ENCODE data around the gene ATP8B3.

The ATP8B3 gene

DNA sequence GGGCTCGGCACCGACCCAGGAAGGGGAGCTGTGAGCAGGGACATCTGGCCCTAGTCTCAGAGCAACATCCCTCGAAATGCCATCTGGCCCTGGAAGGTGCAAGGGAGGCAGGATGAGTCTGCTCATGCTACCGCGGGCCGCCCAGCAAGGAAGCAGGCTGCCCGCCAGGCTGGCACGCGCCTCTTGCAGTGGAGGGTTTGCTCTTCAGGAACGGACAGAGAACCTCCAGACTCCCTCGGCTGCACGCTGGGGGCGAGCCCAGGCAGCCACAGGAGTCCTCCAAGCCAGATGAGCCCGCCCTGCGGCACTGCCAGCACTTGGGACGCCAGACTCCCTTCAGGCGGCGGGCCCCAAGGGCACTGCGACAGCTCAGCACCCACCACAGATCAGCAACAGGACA lies 10.1 kb upstream of the ATP8B3 start:
- no peak for DNase-seq (ENCODE audit: low read depth)

DNA sequence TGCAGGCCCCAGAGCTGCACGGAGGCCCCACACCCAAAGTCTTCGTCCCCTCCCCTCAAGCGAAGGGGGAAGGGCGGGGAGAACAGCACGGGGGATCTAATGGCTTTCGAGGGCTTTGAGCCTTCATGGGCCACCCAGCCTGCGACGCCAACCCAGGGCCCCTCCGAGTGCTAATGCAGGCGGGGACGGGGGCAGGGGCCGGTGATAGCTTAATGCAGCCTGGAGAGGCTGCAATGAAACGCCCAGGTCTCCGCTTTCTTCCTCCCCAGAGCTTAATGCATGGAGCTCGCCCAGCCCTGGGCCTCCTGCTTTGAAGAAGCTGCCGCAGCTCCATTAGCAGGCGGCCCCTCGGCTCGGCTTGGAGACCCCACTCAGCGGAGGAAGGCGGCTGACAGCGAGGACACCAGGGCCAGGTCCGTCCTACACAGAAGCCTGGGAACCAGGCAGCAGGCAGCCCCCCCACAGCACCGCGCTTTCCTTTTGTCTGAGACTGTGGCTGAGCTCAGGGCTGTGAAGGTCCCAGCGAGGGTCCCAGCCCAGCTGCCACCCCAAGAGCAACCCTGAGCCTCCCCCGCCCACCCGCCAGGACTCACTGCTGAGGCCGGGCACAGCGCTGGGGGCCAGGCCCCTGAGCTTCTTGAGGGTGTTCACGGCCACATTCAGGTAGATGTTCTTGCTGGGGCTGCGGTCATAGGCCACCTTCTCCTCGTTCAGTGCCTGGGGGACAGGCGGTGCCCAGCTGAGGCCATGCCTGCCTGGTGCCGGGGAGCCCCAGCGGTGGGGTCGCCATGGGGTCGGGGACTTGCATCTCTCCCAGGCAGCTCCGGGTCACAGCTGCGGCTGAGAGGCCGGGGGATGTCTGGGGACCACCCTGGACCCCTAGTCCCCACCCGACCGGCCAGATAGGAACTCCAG lies 7.5 kb upstream of the ATP8B3 start:
- no peak overlapping the region for H3K4me3 ChIP-seq (ENCODE audit: low read depth, low read length)
- DNase-seq (ENCODE audit: low read depth): no peak

More for the DNA sequence above, 10.1 kb upstream of the ATP8B3 start:
- no peak overlapping the region for H3K4me3 ChIP-seq (ENCODE audit: low read depth, low read length)

DNA sequence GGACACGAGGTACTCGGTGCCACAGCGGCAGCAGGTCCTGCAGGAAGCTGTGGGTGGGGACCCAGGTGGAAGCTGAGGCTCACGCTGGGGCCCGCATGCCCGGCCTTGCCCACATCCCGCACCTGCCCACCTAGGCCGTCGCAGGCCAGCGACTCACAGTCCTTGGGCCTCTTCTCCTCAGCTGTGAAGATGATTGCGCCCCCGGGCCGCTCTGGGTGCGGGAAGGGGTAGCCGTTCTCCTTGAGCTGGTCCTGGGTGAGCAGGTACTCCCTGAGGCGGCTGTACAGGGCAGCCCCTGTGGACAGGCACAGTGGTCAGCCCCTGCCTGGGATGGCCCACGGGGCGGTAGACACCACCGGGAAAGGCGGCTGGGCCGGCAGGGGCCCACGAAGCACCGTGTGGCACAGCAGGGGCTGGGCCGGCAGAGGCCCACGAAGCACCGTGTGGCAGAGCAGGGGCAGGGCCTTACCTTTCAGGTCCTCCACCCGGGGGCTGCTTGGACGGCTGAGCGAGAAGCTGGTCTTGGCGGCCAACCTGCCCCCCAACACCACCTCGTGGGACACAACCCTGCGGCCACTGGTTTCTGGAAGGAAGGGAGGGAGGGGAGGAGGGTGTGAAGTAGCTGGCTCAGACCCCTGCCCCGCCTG lies 6.6 kb upstream of the ATP8B3 start:
- DNase-seq (ENCODE audit: low read depth): no peak
- H3K4me3 ChIP-seq (ENCODE audit: low read depth, low read length): no peak overlapping the region

DNA sequence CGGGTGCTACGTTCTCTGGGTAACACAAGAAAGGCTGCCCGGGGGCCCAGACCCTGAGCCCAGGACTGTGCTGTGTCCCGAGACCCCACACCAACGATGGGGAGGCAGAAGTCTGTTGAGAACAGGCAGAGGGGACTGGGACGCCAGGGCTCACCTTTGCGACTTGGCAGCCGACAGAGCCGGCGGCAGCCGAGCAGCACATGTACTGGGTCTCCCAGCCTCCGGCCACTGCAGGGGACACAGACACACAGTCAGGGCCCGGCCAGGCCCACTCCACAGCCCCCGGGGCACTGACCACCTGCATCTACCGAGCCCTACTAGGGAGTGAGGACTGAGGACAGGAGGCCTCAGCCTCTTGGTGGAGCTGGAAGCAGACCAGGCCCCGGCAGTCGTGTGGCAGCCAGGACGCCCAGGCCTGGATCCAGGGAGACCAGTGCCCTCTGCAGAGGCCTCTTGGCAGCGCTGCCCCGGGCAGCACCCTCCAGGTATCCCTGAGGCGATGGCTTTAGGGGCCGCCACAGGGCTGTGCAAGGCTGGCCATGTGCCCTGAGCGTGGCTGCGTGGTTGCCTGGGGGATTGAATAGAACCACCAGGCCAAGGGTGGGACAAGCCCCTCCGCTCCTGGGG lies 5.6 kb upstream of the ATP8B3 start:
- DNase-seq (ENCODE audit: low read depth): no peak

DNA sequence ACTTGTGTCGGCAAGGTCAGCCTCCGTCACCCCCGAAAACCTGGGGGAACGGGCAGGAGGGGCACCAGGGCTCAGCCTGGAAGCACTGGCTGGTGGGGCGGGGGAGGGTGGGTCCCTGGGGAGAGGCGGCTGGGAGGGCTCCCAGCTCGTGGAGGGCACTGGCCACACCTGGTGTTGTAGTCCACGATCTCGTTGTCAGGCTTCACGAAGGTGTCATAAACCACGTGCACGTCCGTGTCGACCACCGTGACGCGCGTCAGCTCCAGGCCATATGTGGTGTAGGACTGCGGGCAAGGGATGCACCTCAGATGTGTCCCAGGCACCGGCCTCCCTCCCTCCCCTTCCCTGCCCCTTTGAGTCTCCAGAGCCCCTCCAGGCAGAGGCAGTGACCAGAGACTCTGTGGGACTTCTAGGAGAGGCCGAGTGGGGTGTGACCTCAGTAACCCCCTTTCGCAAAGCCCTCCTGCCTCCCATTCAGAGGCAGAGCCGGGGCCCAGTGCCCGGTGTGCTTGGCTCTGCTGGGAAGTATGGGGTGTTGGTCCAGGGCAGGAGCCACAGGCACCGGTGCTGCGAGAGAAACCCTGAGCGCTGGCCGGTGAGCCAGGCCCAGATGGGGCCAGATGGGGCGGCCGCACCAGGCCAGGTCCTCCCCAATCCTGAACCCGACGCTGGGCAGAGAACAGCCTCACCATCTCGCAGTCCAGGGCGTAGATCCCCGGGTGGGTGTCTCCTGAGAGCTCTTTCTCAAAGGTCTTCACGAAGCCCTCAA lies 4.6 kb upstream of the ATP8B3 start:
- H3K4me3 ChIP-seq (ENCODE audit: low read depth, low read length): no peak overlapping the region

More for the DNA sequence above, 5.6 kb upstream of the ATP8B3 start:
- H3K4me3 ChIP-seq (ENCODE audit: low read depth, low read length): no peak overlapping the region

DNA sequence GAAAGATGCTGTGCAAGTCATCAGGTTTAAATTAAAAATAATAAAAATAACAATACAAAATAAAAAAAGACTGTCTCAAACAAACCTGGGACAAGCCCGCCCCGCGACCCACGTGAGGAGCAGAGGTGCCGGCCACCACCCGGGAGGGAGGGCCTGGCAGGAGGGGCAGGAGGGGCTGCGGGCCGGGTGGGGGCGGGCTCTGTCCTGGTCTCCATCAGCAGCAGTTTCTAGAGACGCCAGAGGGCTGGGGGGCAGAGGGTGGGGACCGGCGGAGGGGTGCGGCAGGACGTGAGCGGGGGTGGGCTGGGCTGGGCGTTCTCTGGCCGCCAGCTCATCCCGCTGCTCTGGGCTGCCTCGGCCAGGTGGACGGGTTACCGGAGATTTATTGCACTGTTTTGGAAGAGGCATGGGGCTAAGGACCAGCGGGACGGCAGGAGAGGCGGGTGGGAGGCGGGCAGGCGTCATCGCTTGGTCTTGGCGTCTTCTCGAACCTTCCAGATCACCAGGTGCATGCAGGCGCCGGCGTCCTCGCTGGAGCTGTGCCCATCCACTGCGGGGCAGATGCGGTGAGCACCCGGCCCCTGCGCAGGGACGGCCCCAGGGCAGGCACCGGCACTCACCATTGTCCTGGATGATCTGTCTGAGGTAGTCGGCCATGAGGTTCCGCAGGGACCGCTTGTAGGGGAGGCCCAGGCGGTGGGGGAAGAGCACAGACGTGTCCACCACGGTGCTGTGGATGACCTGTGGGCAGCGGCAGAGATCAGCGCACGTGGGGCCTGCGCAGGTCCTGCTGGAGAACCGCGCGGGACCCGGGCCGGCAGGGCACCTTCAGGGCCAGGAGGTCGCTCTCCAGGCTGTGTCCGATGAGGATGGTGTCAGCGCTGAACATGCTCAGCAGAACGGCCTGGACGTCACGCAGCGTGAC lies 3.8 kb upstream of the ATP8B3 start:
- no peak for DNase-seq (ENCODE audit: low read depth)
- H3K4me3 ChIP-seq (ENCODE audit: low read depth, low read length): no peak overlapping the region

More for the DNA sequence above, 4.6 kb upstream of the ATP8B3 start:
- no peak for DNase-seq (ENCODE audit: low read depth)

DNA sequence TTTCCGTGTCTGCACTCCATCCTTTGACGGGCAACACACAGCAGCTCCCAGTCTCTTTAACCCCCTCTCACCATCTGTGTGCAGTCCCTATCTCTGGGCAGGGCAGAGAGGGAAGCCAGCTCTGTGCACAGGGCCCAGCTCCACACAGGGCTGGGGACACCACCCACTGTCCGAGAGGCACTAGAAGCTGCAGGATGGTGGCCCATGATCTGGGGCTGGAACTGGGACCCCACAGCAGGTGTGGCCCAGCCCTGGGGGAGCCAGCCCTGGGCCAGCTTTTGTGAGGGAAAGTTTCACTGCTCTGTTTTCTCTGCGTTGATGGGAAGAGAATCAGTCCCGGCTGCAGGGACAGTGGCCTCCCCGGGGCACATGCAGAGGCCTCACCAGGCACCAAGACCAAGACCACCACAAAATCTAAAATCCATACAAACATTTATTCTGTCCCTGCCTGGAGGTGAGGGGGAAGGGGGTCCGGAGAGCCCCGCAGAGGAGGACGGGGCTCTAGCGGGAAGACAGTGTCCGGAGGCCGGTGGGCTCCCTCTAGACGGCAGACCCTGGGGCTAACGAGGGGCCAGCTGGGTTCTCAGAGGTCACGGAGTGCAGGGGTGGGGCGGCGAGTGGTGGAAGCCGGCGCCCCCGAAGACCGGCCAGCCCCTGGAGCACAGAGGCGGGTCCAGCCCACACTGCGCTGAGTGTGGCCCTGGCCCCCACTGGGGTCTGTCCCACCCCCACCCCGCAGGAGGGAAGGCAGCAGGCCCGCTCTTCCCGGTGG lies 2.9 kb upstream of the ATP8B3 start:
- no peak for DNase-seq (ENCODE audit: low read depth)
- H3K4me3 ChIP-seq (ENCODE audit: low read depth, low read length): no peak overlapping the region

DNA sequence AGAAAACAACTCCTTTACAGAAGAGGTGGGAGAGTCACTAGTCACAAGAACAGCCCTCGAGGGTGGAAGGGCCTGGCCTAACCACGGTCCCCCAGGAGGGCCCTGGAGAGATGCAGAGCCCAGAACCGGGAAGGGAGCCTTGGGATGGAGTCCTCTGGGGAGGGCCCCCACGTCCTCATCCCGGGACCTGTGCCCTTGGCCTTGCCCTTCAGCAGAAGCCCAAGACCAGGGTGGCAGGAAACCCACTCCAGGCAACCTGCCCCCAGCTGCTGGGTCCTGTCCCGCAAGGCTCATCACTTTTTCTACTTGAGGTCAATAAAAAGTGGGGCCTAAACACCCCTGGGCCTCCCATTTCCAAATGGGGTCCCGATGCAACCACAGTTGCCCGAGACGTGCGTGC lies 2.3 kb upstream of the ATP8B3 start:
- no peak for DNase-seq (ENCODE audit: low read depth)
- no peak overlapping the region for H3K4me3 ChIP-seq (ENCODE audit: low read depth, low read length)

DNA sequence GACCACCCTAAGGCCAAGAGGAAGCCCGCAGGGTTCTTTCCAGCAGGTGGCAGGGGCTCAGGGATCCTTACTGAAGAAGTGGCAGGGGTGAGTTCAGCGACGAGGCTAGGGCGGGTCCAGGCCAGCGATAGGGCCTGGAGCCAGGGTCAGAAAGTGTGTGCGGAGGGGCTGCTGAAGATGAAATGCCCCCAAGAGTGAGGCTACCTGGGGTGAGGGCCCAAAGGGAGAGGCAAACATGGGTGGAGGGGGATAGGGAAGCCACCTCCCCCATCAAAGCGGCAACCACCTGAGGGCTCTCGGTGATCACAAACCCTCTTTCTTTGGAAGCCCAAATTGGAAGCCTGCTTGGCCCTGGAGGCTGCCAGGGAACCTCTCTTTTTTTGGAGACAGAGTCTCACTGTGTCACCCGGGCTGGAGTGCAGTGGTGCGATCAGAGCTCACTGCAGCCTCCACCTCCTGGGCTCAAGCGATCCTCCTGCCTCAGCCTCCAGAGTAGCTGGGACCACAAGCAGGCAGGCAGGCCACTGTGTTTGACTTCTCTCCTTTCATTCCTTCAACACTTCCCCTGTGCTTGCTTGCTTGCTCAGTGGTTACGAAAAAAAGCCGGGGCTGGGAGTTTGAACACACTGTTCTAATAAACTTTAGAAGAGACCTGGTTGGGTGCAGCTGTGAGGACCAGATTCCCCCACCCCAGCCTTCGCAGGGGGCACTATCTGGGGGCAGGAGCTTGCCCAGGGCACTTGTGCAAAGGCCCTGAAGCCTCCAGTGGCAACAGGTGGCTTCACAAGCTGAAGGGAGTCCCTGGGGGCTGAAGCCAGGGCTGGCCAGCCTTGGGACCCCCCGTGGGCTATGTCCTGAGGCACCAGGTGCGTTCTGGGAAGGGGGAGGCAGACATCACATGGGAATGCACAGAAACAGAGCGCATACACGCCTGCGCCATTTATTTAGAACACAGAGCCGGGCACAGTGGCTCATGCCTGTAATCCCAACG lies 1.4 kb upstream of the ATP8B3 start:
- no peak for DNase-seq (ENCODE audit: low read depth)
- peak overlapping the region; percentile 64 for H3K4me3 ChIP-seq (ENCODE audit: low read depth, low read length)

DNA sequence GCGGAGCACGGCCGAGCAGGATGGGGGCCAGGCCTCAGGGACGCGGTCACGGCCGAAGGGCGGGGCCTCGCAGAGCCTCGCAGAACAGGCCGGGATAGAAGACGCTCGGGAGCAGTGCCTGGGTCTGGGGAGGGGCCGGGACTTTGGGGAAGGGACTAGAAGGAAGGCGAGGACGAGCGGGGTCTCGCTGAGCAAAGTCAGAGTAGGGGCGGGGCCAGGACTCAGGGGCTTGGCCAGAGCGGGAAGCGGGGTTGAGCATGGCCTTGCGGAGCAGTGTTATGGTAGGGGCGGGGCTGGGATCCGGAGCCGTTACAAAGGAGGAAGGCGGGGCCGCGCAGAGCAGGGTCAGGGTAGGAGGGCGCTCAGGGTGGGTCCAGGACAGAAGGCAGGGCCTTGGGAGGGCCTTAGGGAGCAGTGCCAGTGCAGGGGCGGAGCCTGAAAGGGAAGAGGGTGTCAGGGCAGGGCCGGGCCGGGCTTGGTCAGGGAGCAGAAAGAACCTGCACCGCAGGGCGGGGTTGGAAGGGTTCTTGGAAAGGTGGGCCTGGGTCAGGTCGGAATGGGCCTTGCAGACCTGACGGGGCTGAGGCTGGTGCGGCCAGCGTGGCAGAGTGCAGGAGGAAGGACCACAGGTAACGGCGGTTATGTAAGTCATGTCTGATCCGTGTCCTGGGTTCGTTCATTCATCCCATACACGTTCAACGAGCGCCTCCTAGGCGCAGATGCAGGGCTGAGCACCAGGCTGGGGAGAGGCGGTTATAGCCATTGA lies 533 bp upstream of the ATP8B3 start:
- DNase-seq (ENCODE audit: low read depth): peak; percentile 61
- peak overlapping the region; percentile 64 for H3K4me3 ChIP-seq (ENCODE audit: low read depth, low read length)

DNA sequence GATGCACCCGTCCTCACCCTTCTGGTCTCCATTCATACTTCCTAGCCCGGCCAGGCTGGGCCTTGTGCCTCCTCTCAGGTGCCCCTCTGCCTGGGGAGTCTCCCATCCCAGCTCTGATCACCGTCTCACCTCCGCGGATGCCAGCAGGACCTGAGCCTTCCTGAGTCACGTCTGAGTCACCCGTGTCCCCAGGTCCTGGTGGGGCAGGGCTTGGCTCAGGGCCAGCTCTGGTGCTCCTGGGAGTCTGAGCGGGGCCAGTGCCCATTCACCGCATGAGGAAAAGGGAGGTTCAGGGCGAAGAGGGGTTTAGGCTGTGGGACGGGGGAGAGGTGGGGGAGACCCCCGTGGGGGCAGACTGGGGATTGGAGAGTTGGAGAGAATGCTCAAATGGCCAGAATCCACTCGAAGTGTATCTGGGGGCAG lies 593 bp downstream of the ATP8B3 start:
- H3K4me3 ChIP-seq (ENCODE audit: low read depth, low read length): peak overlapping the region; percentile 64
- no peak for DNase-seq (ENCODE audit: low read depth)

DNA sequence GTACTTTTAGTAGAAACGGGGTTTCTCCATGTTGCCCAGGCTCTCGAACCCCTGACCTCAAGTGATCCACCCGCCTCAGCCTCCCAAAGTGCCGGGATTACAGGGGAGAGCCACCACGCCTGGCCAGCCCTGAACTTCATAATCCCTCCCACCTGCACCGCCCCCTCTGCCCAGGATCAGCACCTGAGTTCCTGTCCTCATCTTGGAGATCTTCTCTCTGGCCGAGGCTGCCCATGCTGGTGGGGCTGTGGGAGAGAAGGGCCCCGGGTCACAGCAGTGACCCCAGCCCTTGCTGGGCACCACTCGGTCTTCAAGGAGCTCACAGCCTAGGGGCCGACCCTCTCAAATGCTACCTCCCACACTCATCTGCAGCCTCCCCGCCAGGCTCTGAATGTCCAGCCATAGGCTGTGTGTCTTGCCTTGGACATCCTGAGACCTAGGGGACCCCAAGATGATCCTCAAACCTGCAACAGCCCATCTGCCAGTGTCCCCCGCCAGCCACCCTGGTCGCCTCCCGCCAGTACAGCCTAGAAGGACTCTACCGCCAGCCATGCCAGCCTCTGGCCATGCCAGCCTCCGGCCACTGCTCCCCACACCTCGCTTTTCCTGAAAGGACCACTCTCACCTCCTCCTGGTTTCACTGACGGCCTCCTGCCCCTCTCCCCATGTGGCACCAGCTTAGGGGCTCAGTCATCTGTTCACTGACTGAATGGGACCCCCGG lies 1.5 kb downstream of the ATP8B3 start:
- no peak for DNase-seq (ENCODE audit: low read depth)
- no peak overlapping the region for H3K4me3 ChIP-seq (ENCODE audit: low read depth, low read length)

DNA sequence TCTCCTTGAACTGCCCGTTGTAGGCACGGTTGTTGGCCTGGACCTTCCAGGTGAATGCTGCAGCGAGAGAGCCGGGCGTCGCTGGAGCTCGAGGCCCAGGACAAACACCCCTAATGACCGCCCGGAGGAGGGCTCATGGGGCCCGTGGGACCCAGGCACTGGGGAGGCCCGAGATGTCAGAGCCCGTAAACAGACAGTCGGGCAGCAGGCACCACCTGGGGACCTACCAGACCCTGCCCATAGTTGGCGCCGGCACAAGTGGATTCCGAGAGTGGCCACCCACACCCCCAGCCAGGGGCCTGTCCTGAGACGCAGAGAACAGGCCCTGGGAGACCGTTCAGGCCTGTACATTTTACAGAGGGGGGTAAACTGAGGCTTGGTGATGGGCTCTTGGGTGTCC lies 2.4 kb downstream of the ATP8B3 start:
- no peak for DNase-seq (ENCODE audit: low read depth)
- H3K4me3 ChIP-seq (ENCODE audit: low read depth, low read length): no peak overlapping the region

DNA sequence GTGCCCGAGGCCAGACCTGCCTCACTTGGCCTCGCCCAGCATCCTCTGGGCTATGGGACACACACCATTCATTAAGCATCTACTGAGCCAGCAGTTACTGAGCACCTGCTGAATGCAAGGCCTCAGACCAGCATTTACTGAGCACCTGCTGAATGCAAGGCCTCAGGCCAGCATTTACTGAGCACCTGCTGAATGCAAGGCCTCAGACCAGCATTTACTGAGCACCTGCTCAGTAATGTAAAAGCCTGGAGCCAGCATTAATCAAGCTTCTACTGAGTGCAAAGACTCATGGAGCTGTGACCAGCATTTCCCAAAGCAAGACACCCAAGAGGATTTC lies 3.7 kb downstream of the ATP8B3 start:
- no peak for DNase-seq (ENCODE audit: low read depth)
- H3K4me3 ChIP-seq (ENCODE audit: low read depth, low read length): no peak overlapping the region

DNA sequence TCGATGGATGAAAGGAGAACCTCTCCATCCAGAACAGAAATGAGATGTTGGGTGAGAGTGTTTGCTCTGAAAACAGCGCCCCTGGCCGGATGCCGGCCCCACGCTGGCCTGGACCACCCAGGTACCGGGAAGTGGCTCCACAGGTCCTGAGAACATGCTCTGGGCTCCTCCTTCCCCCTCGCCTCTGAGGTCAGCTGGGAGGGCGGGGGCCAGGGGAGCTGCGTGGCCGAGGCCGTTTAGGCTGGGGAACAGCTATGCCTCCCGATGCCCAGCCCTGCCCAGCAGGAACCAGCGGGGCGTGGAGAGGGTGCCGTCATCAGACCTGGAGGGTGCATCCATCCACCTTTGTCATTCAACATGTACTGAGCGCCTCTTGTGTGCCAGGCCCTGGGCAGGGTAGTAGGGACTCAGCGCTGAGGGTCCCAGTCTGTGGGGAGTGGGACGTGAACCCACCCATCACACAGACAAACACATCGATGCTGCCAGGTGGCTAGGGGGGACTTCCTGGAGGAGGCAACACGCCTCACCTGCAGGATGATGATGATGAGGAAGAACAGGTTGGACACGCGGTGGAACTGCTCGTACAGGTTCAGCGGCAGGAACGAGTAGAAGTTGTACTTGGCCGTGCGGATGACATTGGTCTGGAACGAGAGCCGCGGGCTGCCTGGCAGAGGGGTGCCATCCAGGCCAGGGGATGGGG lies 4.2 kb downstream of the ATP8B3 start:
- no peak for DNase-seq (ENCODE audit: low read depth)
- no peak overlapping the region for H3K4me3 ChIP-seq (ENCODE audit: low read depth, low read length)
